Kidney (tissue), 14 donors: ENCODE results near the gene NUDCD3. TPM values are rescaled to one million over a fixed set of nuclear protein-coding genes. Genes with fewer than 3 reads are reported as not detected.

ENCODE experiments used
- DNase-seq, 5 donors: peaks; one replicate each; pipeline ENCODE4 v3.0.0-alpha.2; 2013 to 2020
- FAIRE-seq: peaks from 2 replicates; lab custom pipeline; 2012; peaks lifted over from hg19 to GRCh38; lab: Jason Lieb, UNC
- H3K27ac ChIP-seq, 2 donors: one replicate each; pipeline ENCODE4 v1.7.0; 2013; ENCODE audit warnings: low read depth in 2 of 2, low read length in 2 of 2, inconsistent platforms in 1 of 2
- H3K27me3 ChIP-seq: one replicate; pipeline ENCODE4 v1.7.1; 2013; ENCODE audit warnings: low read length, inconsistent platforms; ENCODE audit not compliant: control insufficient read depth, insufficient read depth
- H3K36me3 ChIP-seq, 3 donors: one replicate each; pipeline versions ENCODE4 v1.7.0 to v1.7.1; 2013; ENCODE audit warnings: low read length in 3 of 3, control low read depth in 1 of 3, inconsistent platforms in 1 of 3; ENCODE audit not compliant: insufficient read depth in 3 of 3, control insufficient read depth in 2 of 3
- H3K4me1 ChIP-seq, 3 donors: one replicate each; pipeline versions ENCODE4 v1.7.0 to v1.7.1; 2013; ENCODE audit warnings: low read length in 3 of 3, inconsistent platforms in 1 of 3, low read depth in 1 of 3; ENCODE audit not compliant: control insufficient read depth in 2 of 3, insufficient read depth in 2 of 3
- H3K4me3 ChIP-seq, 3 donors: one replicate each; pipeline versions ENCODE4 v1.7.0 to v1.8.1; 2013; ENCODE audit warnings: low read length in 3 of 3, control low read depth in 1 of 3, inconsistent platforms in 1 of 3
- H3K9ac ChIP-seq, 3 donors: one replicate each; pipeline versions ENCODE4 v1.7.0 to v1.7.1; 2013; ENCODE audit warnings: low read length in 3 of 3, control low read depth in 1 of 3, inconsistent platforms in 1 of 3
- H3K9me3 ChIP-seq, 3 donors: one replicate each; pipeline versions ENCODE4 v1.7.0 to v1.7.1; 2013; ENCODE audit warnings: low read length in 3 of 3, control low read depth in 1 of 3, inconsistent platforms in 1 of 3; ENCODE audit not compliant: control insufficient read depth in 2 of 3, insufficient read depth in 1 of 3
- intact Hi-C: fragments of 100-400 bp; cut with DNase I; formaldehyde crosslinking; loops from one replicate; pipeline ENCODE4 v1.11.1; 2022
- polyA plus RNA-seq: library from polyadenylated mRNA; stranded (reverse); fragments of 350-450 nt; fragmentation: Illumina TruSeq; extraction: RNeasy Lipid Tissue Mini Kit (QIAGEN cat#74804); gene quantifications from one replicate; pipeline ENCODE4 v1.2.3, GENCODE V29; 2014; ENCODE audit warnings: low read depth, low replicate concordance; ENCODE audit not compliant: insufficient read depth
- total RNA-seq: library from RNA; stranded (reverse); fragmentation: NEBNext Ultra II Directional; extraction: Animal tissue kit (Norgen Biotek cat#: 25700); gene quantifications from one replicate; pipeline ENCODE4 v1.2.1, GENCODE V29; 2021
- TF ChIP-seq, protein P1 (sequence below): IDR thresholded peaks from 3 replicates; pipeline ENCODE4 v1.5.1; 2012; ENCODE audit warnings: mild to moderate bottlenecking, moderate library complexity, borderline replicate concordance; ENCODE audit not compliant: insufficient read depth; ENCODE audit errors: extremely low read depth
- donor health status: control.
- donor health status: control.
- donor health status: control.
- donor health status: control.
- donor health status: control.
- donor health status: DM: yes; HTN: yes; CAD: no.
- donor health status: Normal renal cell carcinoma (clear cell type).

NUDCD3 gene
- total and polyA plus RNA-seq, 2 donors from 2014 or later, result 37.9 to 97.7 TPM

DNA sequence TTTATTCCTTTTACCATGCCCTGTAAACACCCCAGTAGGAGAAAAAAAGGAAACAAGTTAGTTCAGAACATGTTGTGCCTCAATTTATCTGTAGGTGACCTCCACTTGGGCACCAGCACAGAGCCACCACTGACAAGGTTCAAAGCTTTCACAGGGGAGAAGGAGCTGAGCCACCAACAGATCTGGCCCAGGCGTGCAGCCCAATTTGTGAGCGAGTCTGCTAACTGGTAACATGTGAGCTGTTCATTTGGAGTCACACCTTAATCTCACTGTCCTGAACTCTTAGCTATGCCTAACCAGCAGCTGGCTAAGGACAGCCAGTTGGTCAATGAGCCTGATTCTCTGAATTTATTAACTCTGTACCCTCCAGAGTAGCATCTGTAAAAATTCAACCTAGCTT, 86.7 kb downstream of the NUDCD3 start:
- TF ChIP-seq, protein P1, sequence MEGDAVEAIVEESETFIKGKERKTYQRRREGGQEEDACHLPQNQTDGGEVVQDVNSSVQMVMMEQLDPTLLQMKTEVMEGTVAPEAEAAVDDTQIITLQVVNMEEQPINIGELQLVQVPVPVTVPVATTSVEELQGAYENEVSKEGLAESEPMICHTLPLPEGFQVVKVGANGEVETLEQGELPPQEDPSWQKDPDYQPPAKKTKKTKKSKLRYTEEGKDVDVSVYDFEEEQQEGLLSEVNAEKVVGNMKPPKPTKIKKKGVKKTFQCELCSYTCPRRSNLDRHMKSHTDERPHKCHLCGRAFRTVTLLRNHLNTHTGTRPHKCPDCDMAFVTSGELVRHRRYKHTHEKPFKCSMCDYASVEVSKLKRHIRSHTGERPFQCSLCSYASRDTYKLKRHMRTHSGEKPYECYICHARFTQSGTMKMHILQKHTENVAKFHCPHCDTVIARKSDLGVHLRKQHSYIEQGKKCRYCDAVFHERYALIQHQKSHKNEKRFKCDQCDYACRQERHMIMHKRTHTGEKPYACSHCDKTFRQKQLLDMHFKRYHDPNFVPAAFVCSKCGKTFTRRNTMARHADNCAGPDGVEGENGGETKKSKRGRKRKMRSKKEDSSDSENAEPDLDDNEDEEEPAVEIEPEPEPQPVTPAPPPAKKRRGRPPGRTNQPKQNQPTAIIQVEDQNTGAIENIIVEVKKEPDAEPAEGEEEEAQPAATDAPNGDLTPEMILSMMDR, result no peak
- Histone ChIP-seq H3K27me3 (no peaks in the 10 kb centered on the region), H3K36me3 (peaks cover 6 to 18% (median 15%) of the 10 kb centered on the region in 3 donors), H3K9me3 (no peaks in the 10 kb centered on the region), H3K4me1 (no peaks in the 10 kb centered on the region), H3K9ac (no peak overlapping the region), H3K4me3 (no peak overlapping the region), H3K27ac (no peak overlapping the region)
- no peak for DNase-seq
- intact Hi-C loops, result no loop called here
- FAIRE-seq, result no peak

DNA sequence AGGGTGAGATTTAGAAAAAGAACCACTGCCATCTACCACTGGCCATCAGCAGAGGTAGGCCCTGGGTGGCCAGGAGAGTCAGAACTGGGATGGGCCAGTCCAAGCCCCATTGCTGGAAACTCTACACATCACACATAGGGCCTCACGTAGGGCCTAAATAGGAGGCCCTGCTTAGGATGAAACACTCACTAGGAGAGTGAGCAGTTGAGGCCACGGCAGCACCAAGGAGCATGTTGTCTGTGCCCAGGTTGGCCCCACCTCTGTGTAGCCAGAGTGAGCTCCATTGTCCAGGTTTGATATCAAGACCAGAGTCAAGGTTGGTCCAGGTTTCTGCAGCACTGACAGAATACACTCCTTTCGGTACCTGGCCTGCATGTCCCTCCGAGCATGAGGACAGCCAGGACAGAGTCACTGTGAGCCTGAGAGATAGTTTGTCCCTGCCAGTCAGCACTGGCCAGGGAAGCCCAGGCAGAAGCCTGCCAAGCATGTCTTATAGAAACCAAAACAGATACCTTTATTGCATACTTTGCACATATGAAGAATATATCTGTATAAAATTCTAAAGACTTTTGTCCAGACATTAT, 87.2 kb downstream of the NUDCD3 start:
- no peak for FAIRE-seq
- Histone ChIP-seq H3K27me3 (no peaks in the 10 kb centered on the region), H3K27ac (no peak overlapping the region), H3K4me3 (no peak overlapping the region), H3K9ac (no peak overlapping the region), H3K4me1 (no peaks in the 10 kb centered on the region), H3K9me3 (no peaks in the 10 kb centered on the region), H3K36me3 (peaks cover 6 to 19% (median 18%) of the 10 kb centered on the region in 3 donors)
- intact Hi-C loops, result no loop called here
- TF ChIP-seq, protein P1, result no peak
- no peak for DNase-seq

DNA sequence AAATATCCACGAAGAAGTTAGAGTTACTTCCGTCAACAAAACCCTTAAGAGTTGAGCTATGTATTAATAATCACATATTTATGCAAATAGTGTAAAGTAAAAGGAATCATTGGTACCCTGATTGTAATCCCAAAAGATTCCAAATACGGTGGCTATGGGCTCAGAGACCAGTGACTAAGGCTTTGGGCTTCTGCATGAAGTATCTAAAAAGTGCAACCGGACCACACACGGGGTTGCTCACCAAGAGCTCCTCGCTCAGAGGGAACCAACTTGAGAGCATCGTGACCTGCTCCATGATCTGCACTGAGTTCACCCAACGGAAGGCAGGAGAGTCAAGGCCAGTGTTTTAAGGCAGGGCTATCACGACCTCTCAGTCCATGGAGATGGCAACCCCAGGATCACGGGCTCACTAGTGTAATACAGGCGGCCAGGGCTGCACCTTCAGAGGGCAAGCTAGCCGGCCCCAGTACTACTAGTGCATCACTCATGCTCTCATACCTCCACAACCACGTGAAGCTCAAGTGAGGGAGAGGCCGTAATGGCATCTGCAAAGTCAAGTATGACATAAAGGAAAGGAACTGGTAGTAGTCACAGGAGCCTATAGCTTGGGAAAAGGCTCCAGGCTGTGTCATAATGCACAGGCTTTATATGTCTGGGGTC, 87.9 kb downstream of the NUDCD3 start:
- FAIRE-seq, result no peak
- Histone ChIP-seq H3K9ac (no peak overlapping the region), H3K27me3 (no peaks in the 10 kb centered on the region), H3K9me3 (no peaks in the 10 kb centered on the region), H3K36me3 (peaks cover 6 to 19% (median 18%) of the 10 kb centered on the region in 3 donors), H3K27ac (no peak overlapping the region), H3K4me3 (no peak overlapping the region), H3K4me1 (no peaks in the 10 kb centered on the region)
- DNase-seq, result no peak
- intact Hi-C loops, result no loop called here
- TF ChIP-seq, protein P1, result no peak
